Kidney (tissue), 14 donors: ENCODE measurements around the gene VGF. TPM values are rescaled to one million over a fixed set of nuclear protein-coding genes. Genes with fewer than 3 reads are reported as not detected.
A peak's percentile ranks its signal among the peaks of the same experiment; 100 is the strongest.

Experiments used
- DNase-seq, 5 donors: peaks; one replicate each; pipeline ENCODE4 v3.0.0-alpha.2; 2013 to 2020
- FAIRE-seq: peaks from 2 replicates; lab custom pipeline; 2012; peaks lifted over from hg19 to GRCh38; lab: Jason Lieb, UNC
- H3K27ac ChIP-seq, 2 donors: one replicate each; pipeline ENCODE4 v1.7.0; 2013; ENCODE audit warnings: low read depth in 2 of 2, low read length in 2 of 2, inconsistent platforms in 1 of 2
- H3K27me3 ChIP-seq: one replicate; pipeline ENCODE4 v1.7.1; 2013; ENCODE audit warnings: low read length, inconsistent platforms; ENCODE audit not compliant: control insufficient read depth, insufficient read depth
- H3K36me3 ChIP-seq, 3 donors: one replicate each; pipeline versions ENCODE4 v1.7.0 to v1.7.1; 2013; ENCODE audit warnings: low read length in 3 of 3, control low read depth in 1 of 3, inconsistent platforms in 1 of 3; ENCODE audit not compliant: insufficient read depth in 3 of 3, control insufficient read depth in 2 of 3
- H3K4me1 ChIP-seq, 3 donors: one replicate each; pipeline versions ENCODE4 v1.7.0 to v1.7.1; 2013; ENCODE audit warnings: low read length in 3 of 3, inconsistent platforms in 1 of 3, low read depth in 1 of 3; ENCODE audit not compliant: control insufficient read depth in 2 of 3, insufficient read depth in 2 of 3
- H3K4me3 ChIP-seq, 3 donors: one replicate each; pipeline versions ENCODE4 v1.7.0 to v1.8.1; 2013; ENCODE audit warnings: low read length in 3 of 3, control low read depth in 1 of 3, inconsistent platforms in 1 of 3
- H3K9ac ChIP-seq, 3 donors: one replicate each; pipeline versions ENCODE4 v1.7.0 to v1.7.1; 2013; ENCODE audit warnings: low read length in 3 of 3, control low read depth in 1 of 3, inconsistent platforms in 1 of 3
- H3K9me3 ChIP-seq, 3 donors: one replicate each; pipeline versions ENCODE4 v1.7.0 to v1.7.1; 2013; ENCODE audit warnings: low read length in 3 of 3, control low read depth in 1 of 3, inconsistent platforms in 1 of 3; ENCODE audit not compliant: control insufficient read depth in 2 of 3, insufficient read depth in 1 of 3
- CTCF ChIP-seq: IDR thresholded peaks from 3 replicates; pipeline ENCODE4 v1.5.1; 2012; ENCODE audit warnings: mild to moderate bottlenecking, moderate library complexity, borderline replicate concordance; ENCODE audit not compliant: insufficient read depth; ENCODE audit errors: extremely low read depth
- intact Hi-C: fragments of 100-400 bp; cut with DNase I; formaldehyde crosslinking; loops from one replicate; pipeline ENCODE4 v1.11.1; 2022
- polyA plus RNA-seq: library from polyadenylated mRNA; stranded (reverse); fragments of 350-450 nt; fragmentation: Illumina TruSeq; extraction: RNeasy Lipid Tissue Mini Kit (QIAGEN cat#74804); gene quantifications from one replicate; pipeline ENCODE4 v1.2.3, GENCODE V29; 2014; ENCODE audit warnings: low read depth, low replicate concordance; ENCODE audit not compliant: insufficient read depth
- total RNA-seq: library from RNA; stranded (reverse); fragmentation: NEBNext Ultra II Directional; extraction: Animal tissue kit (Norgen Biotek cat#: 25700); gene quantifications from one replicate; pipeline ENCODE4 v1.2.1, GENCODE V29; 2021
- donor health status: control.
- donor health status: control.
- donor health status: control.
- donor health status: control.
- donor health status: control.
- donor health status: DM: yes; HTN: yes; CAD: no.
- donor health status: Normal renal cell carcinoma (clear cell type).

VGF gene
- total and polyA plus RNA-seq, 2 donors from 2014 or later, result 0.38 to 2.2 TPM

- intact Hi-C loops, result no loop called here
- no peaks in the 10 kb centered on the region for H3K27me3 ChIP-seq
- peaks cover 0 to 4% (median 3%) of the 10 kb centered on the region in 3 donors for H3K36me3 ChIP-seq
- no peak for TF ChIP-seq CTCF
- FAIRE-seq (no peak), DNase-seq (no peak)
- no peaks in the 10 kb centered on the region for H3K9me3 ChIP-seq
- H3K27ac ChIP-seq, result no peak overlapping the region
- H3K4me1 ChIP-seq, result peaks cover 0 to 16% (median 5%) of the 10 kb centered on the region in 3 donors
- no peak overlapping the region for H3K4me3 ChIP-seq
- H3K9ac ChIP-seq, result no peak overlapping the region
Observed at GRCh38 chr7:101156866-101157589, 8.3 kb downstream of the VGF start.

- H3K9ac ChIP-seq, result no peak overlapping the region
- TF ChIP-seq CTCF, result no peak
- no peaks in the 10 kb centered on the region for H3K27me3 ChIP-seq
- peaks cover 0 to 4% (median 3%) of the 10 kb centered on the region in 3 donors for H3K36me3 ChIP-seq
- H3K4me3 ChIP-seq, result no peak overlapping the region
- intact Hi-C loops, result no loop called here
- H3K4me1 ChIP-seq, result peaks cover 0 to 16% (median 5%) of the 10 kb centered on the region in 3 donors
- DNase-seq, result no peak
- no peak for FAIRE-seq
- H3K9me3 ChIP-seq, result no peaks in the 10 kb centered on the region
- no peak overlapping the region for H3K27ac ChIP-seq
Observed at GRCh38 chr7:101156277-101156676, 9.1 kb downstream of the VGF start.

GRCh38 chr7:101155303-101155702, 10.1 kb downstream of the VGF start:
- no peak for FAIRE-seq
- peaks cover 0 to 4% (median 3%) of the 10 kb centered on the region in 3 donors for H3K36me3 ChIP-seq

More at GRCh38 chr7:101155303-101155702, 10.1 kb downstream of the VGF start:
- intact Hi-C loops, result no loop called here
- TF ChIP-seq CTCF, result no peak
- H3K27me3 ChIP-seq, result no peaks in the 10 kb centered on the region
- DNase-seq, result no peak
- peaks cover 0 to 14% (median 5%) of the 10 kb centered on the region in 3 donors for H3K4me1 ChIP-seq
- peak overlapping the region; percentile 14 to 67 (median 46) for H3K4me3 ChIP-seq
- peak overlapping the region in 1 of 3 donors; percentile 41 for H3K9ac ChIP-seq
- H3K9me3 ChIP-seq, result no peaks in the 10 kb centered on the region
- no peak overlapping the region for H3K27ac ChIP-seq
